Measurements from ENCODE around the gene F5.

F5 gene

DNA sequence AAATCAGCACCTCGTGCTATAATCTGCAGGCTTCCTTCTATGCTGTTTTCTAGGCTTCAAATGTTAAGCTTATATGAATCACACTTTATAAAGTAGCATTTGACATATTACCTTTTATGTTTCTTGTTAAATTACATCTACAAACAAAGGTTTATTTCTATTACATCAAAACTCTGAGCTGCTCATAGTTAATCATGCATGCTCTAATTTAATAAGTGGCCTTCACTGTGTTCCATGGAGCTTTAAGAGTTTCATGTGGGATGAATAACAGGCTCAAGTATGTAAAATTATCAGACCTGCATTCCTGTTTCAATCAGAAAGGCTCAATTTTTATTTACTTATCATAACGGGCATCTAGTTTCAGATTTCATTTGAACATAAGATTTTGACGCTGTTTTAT is 113.5 kb downstream of the F5 start:
- TF ChIP-seq, protein P1, sequence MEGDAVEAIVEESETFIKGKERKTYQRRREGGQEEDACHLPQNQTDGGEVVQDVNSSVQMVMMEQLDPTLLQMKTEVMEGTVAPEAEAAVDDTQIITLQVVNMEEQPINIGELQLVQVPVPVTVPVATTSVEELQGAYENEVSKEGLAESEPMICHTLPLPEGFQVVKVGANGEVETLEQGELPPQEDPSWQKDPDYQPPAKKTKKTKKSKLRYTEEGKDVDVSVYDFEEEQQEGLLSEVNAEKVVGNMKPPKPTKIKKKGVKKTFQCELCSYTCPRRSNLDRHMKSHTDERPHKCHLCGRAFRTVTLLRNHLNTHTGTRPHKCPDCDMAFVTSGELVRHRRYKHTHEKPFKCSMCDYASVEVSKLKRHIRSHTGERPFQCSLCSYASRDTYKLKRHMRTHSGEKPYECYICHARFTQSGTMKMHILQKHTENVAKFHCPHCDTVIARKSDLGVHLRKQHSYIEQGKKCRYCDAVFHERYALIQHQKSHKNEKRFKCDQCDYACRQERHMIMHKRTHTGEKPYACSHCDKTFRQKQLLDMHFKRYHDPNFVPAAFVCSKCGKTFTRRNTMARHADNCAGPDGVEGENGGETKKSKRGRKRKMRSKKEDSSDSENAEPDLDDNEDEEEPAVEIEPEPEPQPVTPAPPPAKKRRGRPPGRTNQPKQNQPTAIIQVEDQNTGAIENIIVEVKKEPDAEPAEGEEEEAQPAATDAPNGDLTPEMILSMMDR (IDR thresholded peaks at IDR 0.05; ENCODE audit: insufficient read depth, low read length, poor library complexity, severe bottlenecking), result no peak
- H3K27me3 ChIP-seq (replicated peaks; ENCODE audit: control insufficient read depth, insufficient read depth, low read length), result no peaks in the 10 kb centered on the region
- no peak for DNase-seq (ENCODE audit: extremely low read depth, insufficient read length)
- H3K36me3 ChIP-seq (ENCODE audit: control insufficient read depth, insufficient read depth, low read length), result no peaks in the 10 kb centered on the region; the same call in 1 of the 2 replicates
- no peak overlapping the region for H3K4me3 ChIP-seq (replicated peaks; ENCODE audit: low read depth, low read length)

DNA sequence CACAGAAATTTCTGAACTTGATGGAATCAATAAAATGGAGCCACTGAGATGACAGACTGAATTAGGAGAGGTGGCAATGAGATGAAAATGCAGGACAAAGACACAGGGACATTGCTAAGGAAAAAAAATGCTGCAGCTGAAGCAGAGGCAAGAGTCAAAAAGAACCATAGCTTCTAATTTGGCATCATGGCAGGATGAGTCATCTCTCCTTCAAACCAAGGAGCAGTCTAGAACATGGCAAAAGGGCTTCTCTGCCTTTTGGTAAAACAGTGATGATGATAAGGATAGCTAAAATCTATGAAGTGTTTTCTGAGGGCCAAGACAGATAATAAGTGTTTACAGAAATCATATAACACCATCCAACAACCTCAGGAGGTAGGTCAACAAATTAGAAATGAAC is 117.3 kb downstream of the F5 start:
- no peaks in the 10 kb centered on the region; the same call in 1 of the 2 replicates for H3K36me3 ChIP-seq (ENCODE audit: control insufficient read depth, insufficient read depth, low read length)
- H3K4me3 ChIP-seq (replicated peaks; ENCODE audit: low read depth, low read length), result no peak overlapping the region
- no peaks in the 10 kb centered on the region for H3K27me3 ChIP-seq (replicated peaks; ENCODE audit: control insufficient read depth, insufficient read depth, low read length)
- DNase-seq (ENCODE audit: extremely low read depth, insufficient read length), result no peak
- TF ChIP-seq, protein P1 (IDR thresholded peaks at IDR 0.05; ENCODE audit: insufficient read depth, low read length, poor library complexity, severe bottlenecking), result no peak

DNA sequence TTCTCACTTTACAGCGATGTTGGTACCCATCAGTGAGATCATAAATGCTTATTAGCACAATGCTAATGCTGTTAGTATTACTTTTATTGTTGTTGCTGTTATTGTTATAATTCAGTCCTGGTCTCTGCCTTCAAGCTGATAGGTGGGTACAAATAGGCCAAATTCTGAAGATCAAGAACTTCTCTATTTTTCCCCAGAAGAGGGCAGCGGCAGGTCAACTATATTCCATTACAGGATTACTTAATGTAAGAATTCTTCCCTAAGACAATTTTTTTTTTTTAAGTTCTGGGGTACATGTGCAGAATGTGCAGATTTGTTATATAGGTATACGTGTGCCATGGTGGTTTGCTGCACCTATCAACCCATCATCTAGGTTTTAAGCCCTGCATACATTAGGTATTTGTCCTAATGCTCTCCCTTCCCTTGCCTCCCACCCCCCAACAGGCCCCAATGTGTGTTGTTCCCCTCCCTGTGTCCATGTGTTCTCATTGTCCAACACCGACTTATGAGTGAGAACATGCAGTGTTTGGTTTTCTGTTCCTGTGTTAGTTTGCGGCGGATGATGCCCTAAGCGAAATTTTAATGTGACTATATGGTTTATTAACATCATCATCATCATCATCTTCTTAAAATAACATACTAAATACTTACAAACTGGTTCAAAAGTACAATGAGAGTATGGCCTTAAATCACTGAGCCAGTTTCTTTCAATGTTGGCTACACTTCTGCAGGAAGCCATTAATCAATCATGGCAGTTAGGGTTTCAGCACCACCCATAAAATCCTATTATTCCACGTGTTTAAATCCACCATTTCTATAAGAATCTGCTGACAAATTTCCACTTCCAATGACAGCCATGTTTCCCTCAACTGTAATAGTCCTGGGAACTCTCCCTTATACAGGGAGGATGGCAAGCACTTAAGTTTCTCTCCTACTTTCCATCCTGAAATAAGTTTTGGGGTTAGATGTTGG is 119.7 kb downstream of the F5 start:
- Histone ChIP-seq H3K36me3 (ENCODE audit: control insufficient read depth, insufficient read depth, low read length) (no peaks in the 10 kb centered on the region; the same call in 1 of the 2 replicates), H3K4me3 (replicated peaks; ENCODE audit: low read depth, low read length) (no peak overlapping the region), H3K27me3 (replicated peaks; ENCODE audit: control insufficient read depth, insufficient read depth, low read length) (no peaks in the 10 kb centered on the region)
- DNase-seq (ENCODE audit: extremely low read depth, insufficient read length), result no peak
- TF ChIP-seq, protein P1 (IDR thresholded peaks at IDR 0.05; ENCODE audit: insufficient read depth, low read length, poor library complexity, severe bottlenecking), result peak; percentile 36

DNA sequence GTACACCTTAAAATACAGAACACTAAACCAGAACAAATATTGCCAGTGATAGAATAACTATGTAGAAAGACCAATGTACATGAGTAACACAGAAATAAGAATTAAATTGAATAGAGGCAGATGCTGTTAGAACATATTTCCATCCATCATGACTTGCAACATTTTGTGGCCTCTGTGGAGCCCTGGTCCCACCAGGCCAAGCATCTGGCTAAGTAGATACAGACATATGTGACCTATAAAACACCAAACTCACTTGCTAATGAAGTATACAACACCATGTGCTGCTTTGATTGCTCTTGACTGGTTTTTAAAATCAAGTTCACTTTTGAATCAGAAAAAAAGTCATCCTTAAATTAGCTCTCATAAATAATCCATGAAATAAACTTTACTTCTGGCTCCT is 121.0 kb downstream of the F5 start:
- Histone ChIP-seq H3K36me3 (ENCODE audit: control insufficient read depth, insufficient read depth, low read length) (no peaks in the 10 kb centered on the region; the same call in 1 of the 2 replicates), H3K4me3 (replicated peaks; ENCODE audit: low read depth, low read length) (no peak overlapping the region), H3K27me3 (replicated peaks; ENCODE audit: control insufficient read depth, insufficient read depth, low read length) (no peaks in the 10 kb centered on the region)
- TF ChIP-seq, protein P1 (IDR thresholded peaks at IDR 0.05; ENCODE audit: insufficient read depth, low read length, poor library complexity, severe bottlenecking), result no peak
- DNase-seq (ENCODE audit: extremely low read depth, insufficient read length), result no peak
